Muscle layer of colon (tissue), 2 donors: ENCODE measurements around the gene GLI2.

Experiments used
- H3K27ac ChIP-seq: one replicate; pipeline ENCODE4 v1.7.0; 2013; ENCODE audit warnings: low read depth, mild to moderate bottlenecking, low read length, moderate library complexity
- H3K27me3 ChIP-seq, 2 donors: one replicate each; pipeline ENCODE4 v1.7.0; 2013; ENCODE audit warnings: low read length in 2 of 2, mild to moderate bottlenecking in 2 of 2; ENCODE audit not compliant: insufficient read depth in 2 of 2, control insufficient read depth in 1 of 2
- H3K36me3 ChIP-seq: one replicate; pipeline ENCODE4 v1.7.0; 2013; ENCODE audit warnings: mild to moderate bottlenecking, low read length; ENCODE audit not compliant: insufficient read depth
- H3K4me1 ChIP-seq: one replicate; pipeline ENCODE4 v1.7.0; 2013; ENCODE audit warnings: mild to moderate bottlenecking, low read length; ENCODE audit not compliant: insufficient read depth
- H3K4me3 ChIP-seq, 2 donors: one replicate each; pipeline ENCODE4 v1.7.0; 2013; ENCODE audit warnings: low read length in 2 of 2, low read depth in 1 of 2, mild to moderate bottlenecking in 1 of 2, moderate library complexity in 1 of 2
- H3K9ac ChIP-seq: one replicate; pipeline ENCODE4 v1.7.0; 2013; ENCODE audit warnings: low read length
- H3K9me3 ChIP-seq: one replicate; pipeline ENCODE4 v1.7.0; 2013; ENCODE audit warnings: mild to moderate bottlenecking, low read length
- donor health status: abdominal sarcoma.
- donor health status: Adenocarcinoma of cecum.

GLI2 gene

DNA sequence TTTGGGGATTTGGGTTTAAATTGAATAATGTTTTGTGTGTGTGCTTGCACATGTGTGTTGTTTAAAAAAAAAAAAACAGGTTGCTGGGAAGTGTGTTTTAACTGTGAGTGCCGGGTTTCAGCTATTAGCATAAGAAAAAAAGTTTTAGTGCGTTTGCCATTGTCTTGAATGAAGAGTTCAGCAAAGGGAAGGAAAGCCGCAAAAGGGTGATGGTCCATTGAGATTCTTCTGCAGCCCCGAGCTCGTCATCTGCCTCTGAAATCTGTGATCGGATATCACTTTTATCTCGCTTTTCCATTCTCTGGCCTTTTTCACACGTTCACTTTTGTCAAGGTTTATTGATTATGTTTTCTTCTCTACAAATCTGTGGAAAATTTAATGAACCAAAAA lies 4.7 kb downstream of the GLI2 start:
- H3K27ac ChIP-seq = no peak overlapping the region
- H3K9me3 ChIP-seq = no peaks in the 10 kb centered on the region
- no peaks in the 10 kb centered on the region for H3K36me3 ChIP-seq
- H3K27me3 ChIP-seq = peaks cover 0 to 6% of the 10 kb centered on the region in 2 donors
- peaks cover 8% of the 10 kb centered on the region for H3K4me1 ChIP-seq
- no peak overlapping the region for H3K9ac ChIP-seq
- H3K4me3 ChIP-seq = no peak overlapping the region

GRCh38 chr2:120740765-120741524 lies 5.3 kb downstream of the GLI2 start:
- no peaks in the 10 kb centered on the region for H3K9me3 ChIP-seq
- peaks cover 0 to 6% of the 10 kb centered on the region in 2 donors for H3K27me3 ChIP-seq
- H3K4me1 ChIP-seq = peaks cover 8% of the 10 kb centered on the region
- H3K4me3 ChIP-seq = peak overlapping the region; percentile 32 to 43
- no peaks in the 10 kb centered on the region for H3K36me3 ChIP-seq
- H3K9ac ChIP-seq = no peak overlapping the region
- no peak overlapping the region for H3K27ac ChIP-seq

DNA sequence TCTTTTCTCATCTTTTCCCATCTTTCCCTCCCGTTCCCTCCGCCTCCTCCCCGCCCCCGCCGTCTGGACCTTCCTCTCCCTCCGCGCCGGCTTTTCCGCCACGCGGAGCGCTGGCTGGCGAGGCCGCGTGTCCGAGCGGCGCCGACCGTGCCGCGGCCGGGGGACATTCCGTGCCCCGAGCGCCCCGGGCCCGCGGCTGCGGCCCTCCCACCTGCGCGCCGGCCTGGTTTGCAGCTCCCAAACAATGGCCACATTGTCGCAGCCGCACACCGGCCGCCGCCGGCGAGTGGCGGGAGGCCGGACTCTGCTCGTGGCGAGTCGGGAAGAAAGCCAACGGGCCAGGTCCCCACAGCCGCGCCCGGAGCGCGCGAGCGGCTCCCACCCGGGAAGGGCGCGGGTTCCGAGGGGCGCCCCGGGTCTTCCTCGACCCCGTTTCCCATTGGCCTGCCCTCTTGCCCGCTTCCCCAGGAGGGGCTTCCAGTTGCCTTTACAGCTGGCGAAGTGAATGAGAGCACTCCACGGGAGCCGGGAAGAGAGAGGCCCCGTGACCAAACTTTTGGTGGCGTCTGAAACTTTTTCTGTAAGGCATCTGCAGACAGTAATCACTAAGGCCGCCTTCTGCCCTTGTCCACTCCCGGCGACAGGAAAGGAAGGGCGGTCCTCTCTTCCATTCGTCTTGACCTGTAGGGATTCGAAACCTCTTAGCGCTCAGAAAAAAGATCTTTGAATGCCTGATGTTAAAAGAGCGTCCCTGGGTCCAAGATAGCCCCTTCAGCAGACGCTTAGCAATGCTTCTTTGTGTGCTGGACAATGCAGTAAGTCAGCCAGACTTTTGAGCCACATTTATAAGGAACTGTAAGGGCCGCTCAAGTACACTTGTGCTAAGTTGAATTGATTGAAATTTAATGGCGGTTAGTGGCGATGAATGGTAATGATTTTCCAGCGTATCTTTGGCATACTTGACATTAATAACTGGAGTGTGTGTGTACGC lies 6.2 kb downstream of the GLI2 start:
- H3K4me1 ChIP-seq = peaks cover 8% of the 10 kb centered on the region
- H3K27me3 ChIP-seq = peaks cover 0 to 3% of the 10 kb centered on the region in 2 donors
- H3K9ac ChIP-seq = no peak overlapping the region
- peak overlapping the region; percentile 32 to 43 for H3K4me3 ChIP-seq
- no peaks in the 10 kb centered on the region for H3K36me3 ChIP-seq
- H3K27ac ChIP-seq = no peak overlapping the region
- no peaks in the 10 kb centered on the region for H3K9me3 ChIP-seq

GRCh38 chr2:120743657-120744056 lies 8.0 kb downstream of the GLI2 start:
- no peak overlapping the region for H3K9ac ChIP-seq
- H3K9me3 ChIP-seq = no peaks in the 10 kb centered on the region
- H3K27me3 ChIP-seq = no peaks in the 10 kb centered on the region
- no peak overlapping the region for H3K27ac ChIP-seq
- no peaks in the 10 kb centered on the region for H3K36me3 ChIP-seq
- H3K4me1 ChIP-seq = no peaks in the 10 kb centered on the region
- no peak overlapping the region for H3K4me3 ChIP-seq

- no peaks in the 10 kb centered on the region for H3K27me3 ChIP-seq
These were observed 9.1 kb downstream of the GLI2 start for GRCh38 chr2:120744817-120745216.

GRCh38 chr2:120745420-120746111 lies 9.9 kb downstream of the GLI2 start:
- Histone ChIP-seq H3K36me3 (no peaks in the 10 kb centered on the region), H3K27ac (no peak overlapping the region), H3K27me3 (no peaks in the 10 kb centered on the region), H3K4me1 (no peaks in the 10 kb centered on the region), H3K9me3 (no peaks in the 10 kb centered on the region), H3K4me3 (no peak overlapping the region), H3K9ac (no peak overlapping the region)

More at GRCh38 chr2:120744817-120745216, 9.1 kb downstream of the GLI2 start:
- Histone ChIP-seq H3K27ac (no peak overlapping the region), H3K9me3 (no peaks in the 10 kb centered on the region), H3K4me1 (no peaks in the 10 kb centered on the region), H3K4me3 (no peak overlapping the region), H3K9ac (no peak overlapping the region), H3K36me3 (no peaks in the 10 kb centered on the region)

- Histone ChIP-seq H3K4me3 (no peak overlapping the region), H3K4me1 (no peaks in the 10 kb centered on the region), H3K9ac (no peak overlapping the region), H3K27me3 (no peaks in the 10 kb centered on the region), H3K9me3 (no peaks in the 10 kb centered on the region), H3K27ac (no peak overlapping the region), H3K36me3 (no peaks in the 10 kb centered on the region)
These were observed 10.5 kb downstream of the GLI2 start for GRCh38 chr2:120746144-120746543.

DNA sequence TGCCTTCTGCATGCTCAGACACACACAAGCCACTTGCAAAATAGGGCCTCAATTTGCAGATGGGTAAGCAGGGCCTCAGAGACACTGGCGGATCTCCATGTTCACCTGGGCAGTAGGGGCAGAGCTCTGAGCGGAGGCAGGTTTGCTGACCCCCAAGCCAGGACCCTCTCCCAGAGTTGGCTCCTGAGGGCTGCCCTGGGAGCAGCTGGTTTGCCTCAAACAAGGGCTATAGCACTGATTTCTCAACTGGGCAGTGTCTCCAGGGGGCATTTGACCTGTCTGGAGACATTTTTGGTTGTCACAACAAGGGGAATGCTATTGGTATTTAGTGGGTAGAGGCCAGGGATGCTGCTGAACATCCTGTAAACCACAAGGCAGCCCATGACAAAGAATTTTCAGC lies 11.6 kb downstream of the GLI2 start:
- H3K4me1 ChIP-seq = no peaks in the 10 kb centered on the region
- H3K27me3 ChIP-seq = no peaks in the 10 kb centered on the region

DNA sequence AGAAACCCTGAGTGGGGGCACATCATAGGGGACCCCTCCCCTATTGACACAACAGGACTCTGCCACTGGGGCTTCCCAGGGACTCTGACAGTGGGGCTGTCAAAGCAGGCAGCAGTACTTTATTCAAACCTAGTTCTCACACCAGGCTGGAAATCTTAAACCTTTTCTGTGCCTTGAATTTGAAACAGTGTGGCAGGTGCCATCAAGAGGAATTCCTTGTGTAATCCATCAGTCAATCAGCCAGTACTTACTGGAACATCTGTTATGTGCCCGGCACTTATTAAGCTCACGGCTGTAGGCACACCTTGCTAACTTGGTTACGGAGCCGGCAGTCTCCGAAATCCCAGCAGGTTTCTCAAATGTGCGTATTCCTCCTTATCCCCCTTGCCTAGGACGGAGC lies 12.0 kb downstream of the GLI2 start:
- Histone ChIP-seq H3K9me3 (no peaks in the 10 kb centered on the region), H3K27me3 (no peaks in the 10 kb centered on the region), H3K36me3 (no peaks in the 10 kb centered on the region), H3K4me3 (no peak overlapping the region), H3K9ac (no peak overlapping the region), H3K27ac (no peak overlapping the region), H3K4me1 (no peaks in the 10 kb centered on the region)

More for the DNA sequence above, 11.6 kb downstream of the GLI2 start:
- H3K36me3 ChIP-seq = no peaks in the 10 kb centered on the region
- H3K9me3 ChIP-seq = no peaks in the 10 kb centered on the region
- H3K27ac ChIP-seq = no peak overlapping the region
- no peak overlapping the region for H3K9ac ChIP-seq
- no peak overlapping the region for H3K4me3 ChIP-seq

GRCh38 chr2:120748310-120748709 lies 12.6 kb downstream of the GLI2 start:
- H3K9me3 ChIP-seq = no peaks in the 10 kb centered on the region
- no peaks in the 10 kb centered on the region for H3K36me3 ChIP-seq
- no peak overlapping the region for H3K27ac ChIP-seq
- no peak overlapping the region for H3K4me3 ChIP-seq
- no peak overlapping the region for H3K9ac ChIP-seq
- no peaks in the 10 kb centered on the region for H3K4me1 ChIP-seq
- H3K27me3 ChIP-seq = no peaks in the 10 kb centered on the region

DNA sequence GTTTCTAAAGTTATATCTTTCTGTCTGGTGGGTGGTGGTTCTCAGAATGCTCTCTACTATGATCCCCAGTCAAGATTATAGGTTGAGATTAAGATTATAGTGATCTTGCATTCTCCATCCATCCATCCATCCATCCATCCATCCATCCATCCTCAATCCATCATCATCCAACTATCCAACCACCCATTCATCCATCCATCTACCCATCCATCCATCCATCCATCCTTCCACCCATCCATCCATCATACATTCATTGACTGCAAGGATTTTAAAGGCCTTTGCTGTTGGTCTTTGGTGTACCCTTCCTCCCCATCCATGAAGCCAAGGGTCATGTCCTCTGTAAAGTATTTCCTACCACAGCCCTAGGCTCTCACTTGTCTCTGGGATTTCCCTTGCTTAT lies 13.1 kb downstream of the GLI2 start:
- Histone ChIP-seq H3K36me3 (no peaks in the 10 kb centered on the region), H3K9ac (no peak overlapping the region), H3K4me3 (no peak overlapping the region), H3K4me1 (no peaks in the 10 kb centered on the region), H3K27me3 (no peaks in the 10 kb centered on the region), H3K9me3 (no peaks in the 10 kb centered on the region), H3K27ac (no peak overlapping the region)
